Stimulated activated CD8-positive, alpha-beta memory T cell treated with anti-CD3 and anti-CD28 coated beads, Interleukin-4, amount 100 ng/mL, for 4 hours (primary cell): ENCODE measurements around the gene HOMER3.
A peak's percentile ranks its signal among the peaks of the same experiment; 100 is the strongest.
"Not testable (repeated sequence)": the region's sequence is repeated elsewhere in the genome, so short reads cannot be mapped to it uniquely, and the experiment has no call there.

ENCODE experiments used
- DNase-seq, 2 donors: peaks; one replicate each; pipeline ENCODE4 v3.0.0-alpha.2; 2020; ENCODE audit warnings: low read depth in 2 of 2, low spot score in 1 of 2

HOMER3 gene

GRCh38 chr19:18954094-18954493, 13.1 kb upstream of the HOMER3 start:
- DNase-seq = no peak

- not testable (repeated sequence) for DNase-seq
Measured at GRCh38 chr19:18952364-18953003, 11.5 kb upstream of the HOMER3 start.

GRCh38 chr19:18951721-18952281, 10.8 kb upstream of the HOMER3 start:
- no peak for DNase-seq

- DNase-seq = no peak
Measured at GRCh38 chr19:18949858-18950257, 8.8 kb upstream of the HOMER3 start.

GRCh38 chr19:18948976-18949356, 7.9 kb upstream of the HOMER3 start:
- DNase-seq = no peak

DNA sequence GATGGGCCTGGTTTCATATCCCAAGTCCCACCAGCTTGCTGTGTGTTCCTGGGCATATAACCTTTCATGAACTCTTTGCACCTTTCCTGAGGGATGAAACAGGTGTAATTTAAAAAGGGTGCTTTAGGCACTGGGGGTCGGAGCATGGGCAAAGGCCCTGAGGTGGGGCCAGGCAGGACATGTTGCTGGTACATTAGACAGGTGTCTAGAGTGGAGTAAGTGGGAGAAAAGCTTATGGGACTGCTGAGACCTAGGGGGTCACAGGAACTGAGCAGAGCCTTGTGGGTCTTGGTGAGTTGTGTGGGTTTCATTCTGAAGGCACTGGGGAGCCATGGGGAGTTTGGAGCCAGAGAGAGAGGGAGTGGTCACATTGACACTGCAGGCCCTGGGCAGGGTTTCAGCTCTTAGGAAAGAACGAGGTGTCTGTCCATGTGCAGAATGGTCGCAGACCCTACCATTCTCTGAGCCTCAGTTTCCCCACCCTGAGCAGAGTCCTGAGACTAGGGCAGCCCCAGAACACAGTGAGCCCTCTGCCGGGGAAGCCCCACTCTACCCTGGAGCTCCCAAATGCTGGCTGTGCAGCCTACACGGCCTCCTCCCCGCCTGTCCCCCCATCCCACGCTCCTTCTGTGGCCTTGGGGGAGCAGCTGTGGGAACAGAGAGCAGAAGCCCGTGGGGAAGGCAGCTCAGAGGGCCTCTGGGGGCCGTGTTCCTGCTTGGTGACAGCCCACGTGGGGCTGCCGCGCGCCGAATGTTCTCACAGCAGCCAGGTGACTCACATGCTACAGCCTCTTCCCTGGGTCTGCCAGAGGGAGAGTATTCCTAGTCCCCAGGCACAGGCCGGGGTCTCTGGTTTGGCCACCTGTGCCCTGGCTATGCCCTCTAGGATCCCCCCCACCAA, 7.3 kb upstream of the HOMER3 start:
- no peak for DNase-seq

DNA sequence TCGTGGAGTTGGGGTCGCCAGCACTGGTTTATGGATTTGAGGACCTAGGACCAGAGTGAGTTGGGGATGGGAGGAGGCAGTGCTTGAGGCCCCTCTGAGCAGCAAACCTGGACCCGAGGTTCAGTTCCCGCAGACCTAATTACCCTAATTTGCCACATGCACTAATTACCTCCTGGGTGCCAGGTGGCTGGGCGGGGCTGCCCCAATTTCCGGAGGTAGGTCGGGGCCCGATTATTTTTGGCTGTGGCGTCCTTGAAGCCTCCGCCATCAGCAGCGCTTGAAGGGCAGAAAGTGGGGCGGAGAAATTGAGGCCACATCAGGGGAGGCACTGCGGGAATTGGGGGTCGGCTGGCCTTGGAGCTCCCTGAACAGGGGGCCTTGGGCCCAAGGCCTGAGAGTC, 5.9 kb upstream of the HOMER3 start:
- DNase-seq = no peak

DNA sequence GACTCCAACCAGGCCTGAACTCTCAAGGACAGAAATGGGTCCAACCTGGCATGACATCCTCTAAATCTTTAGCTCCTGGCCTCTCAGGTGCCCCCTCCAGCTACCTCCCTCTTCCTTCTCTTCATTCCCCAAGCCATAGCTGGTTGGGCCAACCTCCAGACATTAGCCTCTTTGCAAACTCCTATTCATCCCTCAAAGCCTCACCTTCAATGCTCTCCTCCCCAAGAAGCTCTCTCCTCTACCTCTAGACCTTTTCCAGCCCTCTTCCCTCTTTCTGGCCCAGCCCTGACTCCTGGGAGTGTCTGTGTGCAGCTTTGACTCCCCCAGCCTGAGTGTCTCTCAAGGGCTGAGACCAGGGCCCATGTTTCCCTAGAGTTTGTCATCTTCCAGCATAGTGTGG, 5.3 kb upstream of the HOMER3 start:
- DNase-seq = no peak

DNA sequence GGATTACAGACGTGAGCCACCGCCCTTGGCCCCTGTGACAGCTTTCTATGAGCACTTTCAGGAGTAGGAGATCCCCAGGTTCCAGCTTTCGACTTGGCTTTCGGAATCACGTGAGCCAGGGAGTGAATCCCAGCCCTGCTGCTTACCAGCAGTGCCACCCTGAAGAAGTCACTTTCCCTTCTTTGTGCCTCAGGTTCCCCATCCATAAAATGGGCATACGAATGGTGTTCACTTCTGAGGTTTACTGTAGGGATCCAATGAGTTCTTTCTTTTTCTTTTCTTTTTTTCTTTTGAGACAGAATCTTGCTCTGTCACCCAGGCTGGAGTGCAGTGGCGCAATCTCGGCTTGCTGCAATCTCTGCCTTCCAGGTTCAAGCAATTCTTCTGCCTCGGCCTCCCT, 4.3 kb upstream of the HOMER3 start:
- no peak for DNase-seq

DNA sequence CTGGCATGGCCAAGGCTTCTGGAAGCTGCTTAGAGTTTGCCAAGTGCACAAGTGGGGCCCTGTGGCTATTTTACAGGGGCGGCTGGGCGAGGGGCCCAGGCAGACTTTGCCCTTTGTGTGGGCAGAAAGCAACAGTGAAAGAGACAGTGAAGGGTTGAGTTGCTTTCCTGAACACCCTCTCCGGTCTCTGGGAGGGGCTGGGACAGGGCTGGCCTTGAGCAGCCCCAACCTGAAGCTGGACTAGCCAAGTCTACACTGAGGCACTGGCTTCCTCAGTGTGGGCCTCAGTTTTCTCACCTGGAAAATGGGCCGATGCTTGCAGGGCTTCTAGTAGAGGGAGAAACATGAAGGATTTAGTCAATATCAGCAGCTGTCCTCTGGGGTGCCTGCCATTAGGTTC, 2.4 kb upstream of the HOMER3 start:
- no peak for DNase-seq

DNA sequence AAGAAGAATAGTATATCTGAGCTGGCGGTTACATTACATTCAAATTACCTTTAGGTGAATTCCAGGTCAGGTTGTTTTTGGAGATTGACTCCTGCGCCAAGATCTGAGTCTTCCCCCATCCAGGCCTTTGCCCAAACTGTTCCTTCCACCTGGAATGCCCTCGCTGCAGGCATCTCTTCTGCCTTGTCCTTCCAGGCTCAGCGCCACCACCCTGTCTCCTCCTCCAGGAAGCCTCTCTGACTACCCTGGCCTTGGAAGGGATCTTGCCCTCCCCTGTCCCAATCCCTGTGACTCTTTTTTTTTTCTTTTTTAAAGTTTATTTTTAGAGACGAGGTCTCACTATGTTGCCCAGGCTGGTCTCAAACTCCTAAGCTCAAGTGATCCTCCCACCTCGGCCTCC, 1.7 kb upstream of the HOMER3 start:
- no peak for DNase-seq

- DNase-seq = no peak
Measured at GRCh38 chr19:18941628-18942354, 774 bp upstream of the HOMER3 start.

DNA sequence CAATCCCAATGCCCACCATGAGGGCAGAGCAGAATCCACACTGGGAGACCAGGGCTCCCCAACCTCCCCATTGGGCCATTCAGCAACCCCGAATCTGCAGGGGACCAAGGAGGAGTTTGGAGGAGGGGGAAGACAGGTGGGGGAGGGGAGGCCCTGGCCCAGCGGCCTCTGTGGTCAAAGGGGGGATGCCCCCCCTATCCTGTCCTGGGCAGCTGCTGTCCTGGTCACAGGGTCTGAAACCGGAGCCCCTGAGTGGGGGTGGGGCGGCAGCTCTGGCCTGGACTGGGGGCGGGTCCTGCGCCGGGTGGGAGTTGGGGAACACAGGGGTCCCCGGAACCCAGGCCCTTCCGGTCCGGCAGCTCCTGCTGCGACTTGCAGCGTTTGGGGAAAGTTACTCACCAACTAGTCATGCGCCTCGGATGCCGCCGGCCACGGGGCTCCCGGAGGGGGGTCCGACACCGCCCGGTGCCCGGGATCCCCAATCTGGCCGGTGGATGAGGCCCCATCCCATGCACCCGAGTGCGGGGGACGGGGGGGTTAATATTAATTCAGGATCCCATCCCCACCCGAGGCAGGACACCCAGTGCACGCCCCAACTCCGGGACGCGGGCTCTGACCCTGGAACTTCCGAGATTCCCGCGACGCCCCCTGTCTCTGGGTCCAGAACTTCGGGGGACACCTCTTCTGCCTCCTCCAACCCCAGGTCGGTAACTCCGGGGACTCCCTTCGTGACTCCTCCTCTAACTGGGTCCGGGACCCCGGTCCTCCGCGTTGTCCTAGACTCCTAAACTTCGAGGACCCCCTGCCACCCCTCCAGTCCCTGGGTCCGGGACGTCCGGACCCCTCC, 872 bp downstream of the HOMER3 start:
- no peak for DNase-seq

GRCh38 chr19:18939163-18939562, 1.9 kb downstream of the HOMER3 start:
- no peak for DNase-seq

GRCh38 chr19:18933297-18933696, 7.7 kb downstream of the HOMER3 start:
- no peak for DNase-seq

GRCh38 chr19:18932216-18932841, 8.7 kb downstream of the HOMER3 start:
- DNase-seq = peak; percentile 60 to 64

- no peak for DNase-seq
Measured at GRCh38 chr19:18931316-18932162, 9.5 kb downstream of the HOMER3 start.

- DNase-seq = no peak
Measured at GRCh38 chr19:18929311-18929710, 11.7 kb downstream of the HOMER3 start.

DNA sequence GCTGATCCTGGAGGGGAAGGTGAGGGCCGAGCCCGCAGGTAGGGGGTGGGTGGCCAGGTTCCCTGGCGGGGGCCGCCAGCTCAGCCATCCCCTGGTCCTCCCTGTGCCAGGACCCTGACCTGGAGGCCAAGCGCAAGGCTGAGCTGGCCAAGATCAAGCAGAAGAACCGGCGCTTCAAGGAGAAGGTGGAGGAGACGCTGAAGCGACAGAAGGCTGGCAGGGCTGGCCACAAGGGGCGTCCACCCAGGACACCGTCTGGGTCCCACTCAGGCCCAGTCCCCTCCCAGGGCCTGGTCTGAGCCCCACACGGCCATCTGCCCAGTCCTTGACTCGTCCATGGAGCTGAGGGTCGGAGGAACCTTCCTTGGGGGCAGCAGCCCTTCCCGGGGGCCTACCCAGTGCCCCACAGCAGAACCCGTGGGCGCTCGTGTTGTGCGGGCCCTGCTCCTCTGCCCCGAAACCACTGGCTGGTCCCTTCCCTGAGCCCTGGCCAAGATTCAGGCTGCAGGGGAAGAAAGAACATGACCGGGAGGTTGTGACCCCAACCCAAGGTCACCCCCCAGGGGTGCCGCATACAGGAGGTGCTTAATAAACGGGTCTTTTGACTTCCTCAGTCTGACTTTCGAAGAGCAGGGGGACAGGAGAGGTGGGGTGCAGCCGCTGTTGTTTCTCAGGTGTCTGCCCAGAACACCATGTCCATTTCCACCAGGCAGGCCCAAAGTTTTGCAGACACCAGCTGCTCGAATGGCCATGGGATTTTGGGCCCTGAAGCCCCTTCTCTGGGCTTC, 12.8 kb downstream of the HOMER3 start:
- no peak for DNase-seq
